KOPT-K1 (cell line): Measurements from ENCODE around the gene ARL13A.
"Not testable (repeated sequence)": the region's sequence is repeated elsewhere in the genome, so short reads cannot be mapped to it uniquely, and the experiment has no call there.

Source experiments
- H3K27ac ChIP-seq: fragments of 200-600 bp; sonication (generic); 2 replicates; pipeline ENCODE4 v1.5.1; 2016; ENCODE audit warnings: antibody characterized with exemption, mild to moderate bottlenecking, low read depth, low read length; ENCODE audit not compliant: poor library complexity, severe bottlenecking
- H3K36me3 ChIP-seq: fragments of 200-600 bp; sonication (generic); 2 replicates; pipeline ENCODE4 v1.5.1; 2017; ENCODE audit warnings: antibody characterized with exemption, mild to moderate bottlenecking, low read length, moderate library complexity; ENCODE audit not compliant: insufficient read depth
- H3K9me3 ChIP-seq: fragments of 200-600 bp; sonication (generic); 2 replicates; pipeline ENCODE4 v1.5.1; 2017; ENCODE audit warnings: antibody characterized with exemption, low read length, mild to moderate bottlenecking; ENCODE audit not compliant: insufficient read depth, poor library complexity, severe bottlenecking

ARL13A gene

GRCh38 chrX:100975212-100975611 lies 5.7 kb downstream of the ARL13A start:
- no peaks in the 10 kb centered on the region for H3K36me3 ChIP-seq
- H3K9me3 ChIP-seq: no peaks in the 10 kb centered on the region
- no peak overlapping the region for H3K27ac ChIP-seq

GRCh38 chrX:100976211-100976610 lies 6.7 kb downstream of the ARL13A start:
- no peaks in the 10 kb centered on the region for H3K36me3 ChIP-seq
- no peaks in the 10 kb centered on the region for H3K9me3 ChIP-seq
- H3K27ac ChIP-seq: no peak overlapping the region

- Histone ChIP-seq H3K36me3 (no peaks in the 10 kb centered on the region), H3K9me3 (no peaks in the 10 kb centered on the region), H3K27ac (no peak overlapping the region)
These were observed 10.5 kb downstream of the ARL13A start for GRCh38 chrX:100979881-100980607.

GRCh38 chrX:100980608-100981497 lies 11.3 kb downstream of the ARL13A start:
- H3K9me3 ChIP-seq: no peaks in the 10 kb centered on the region
- H3K36me3 ChIP-seq: no peaks in the 10 kb centered on the region
- no peak overlapping the region for H3K27ac ChIP-seq

- not testable (repeated sequence) for H3K9me3 ChIP-seq, H3K27ac ChIP-seq, H3K36me3 ChIP-seq
These were observed 12.0 kb downstream of the ARL13A start for GRCh38 chrX:100981498-100981845.

GRCh38 chrX:100984818-100985217 lies 15.3 kb downstream of the ARL13A start:
- no peak overlapping the region for H3K27ac ChIP-seq
- no peaks in the 10 kb centered on the region for H3K36me3 ChIP-seq
- H3K9me3 ChIP-seq: no peaks in the 10 kb centered on the region

- 0 out of 2 replicates have a peak, but pooled peaks cover under 1% of the 10 kb centered on the region for H3K36me3 ChIP-seq
- H3K9me3 ChIP-seq: no peaks in the 10 kb centered on the region
- H3K27ac ChIP-seq: no peak overlapping the region
These were observed 20.6 kb downstream of the ARL13A start for GRCh38 chrX:100990139-100990538.

GRCh38 chrX:100994352-100995281 lies 25.1 kb downstream of the ARL13A start:
- no peak overlapping the region for H3K27ac ChIP-seq
- H3K36me3 ChIP-seq: peaks cover 8% of the 10 kb centered on the region; the same call in 1 of the 2 replicates
- H3K9me3 ChIP-seq: no peaks in the 10 kb centered on the region

GRCh38 chrX:100995469-100995868 lies 26.0 kb downstream of the ARL13A start:
- no peak overlapping the region for H3K27ac ChIP-seq
- H3K36me3 ChIP-seq: peaks cover 8% of the 10 kb centered on the region; the same call in 1 of the 2 replicates
- H3K9me3 ChIP-seq: no peaks in the 10 kb centered on the region

GRCh38 chrX:100999451-100999850 lies 29.9 kb downstream of the ARL13A start:
- no peaks in the 10 kb centered on the region for H3K9me3 ChIP-seq
- peaks cover 15% of the 10 kb centered on the region for H3K36me3 ChIP-seq
- H3K27ac ChIP-seq: no peak overlapping the region

GRCh38 chrX:101009090-101009489 lies 39.6 kb downstream of the ARL13A start:
- no peaks in the 10 kb centered on the region for H3K9me3 ChIP-seq
- peaks cover 62% of the 10 kb centered on the region for H3K36me3 ChIP-seq
- H3K27ac ChIP-seq: no peak overlapping the region

GRCh38 chrX:101012031-101012430 lies 42.5 kb downstream of the ARL13A start:
- not testable (repeated sequence) for H3K9me3 ChIP-seq, H3K27ac ChIP-seq
- H3K36me3 ChIP-seq: peaks cover 81% of the 10 kb centered on the region

GRCh38 chrX:101022020-101022419 lies 52.5 kb downstream of the ARL13A start:
- H3K9me3 ChIP-seq: no peaks in the 10 kb centered on the region
- peaks cover 72% of the 10 kb centered on the region for H3K36me3 ChIP-seq
- no peak overlapping the region for H3K27ac ChIP-seq

- Histone ChIP-seq H3K27ac (no peak overlapping the region), H3K36me3 (peaks cover 63% of the 10 kb centered on the region), H3K9me3 (no peaks in the 10 kb centered on the region)
These were observed 55.6 kb downstream of the ARL13A start for GRCh38 chrX:101025126-101025525.

GRCh38 chrX:101028562-101028961 lies 59.1 kb downstream of the ARL13A start:
- no peaks in the 10 kb centered on the region for H3K9me3 ChIP-seq
- peaks cover 55% of the 10 kb centered on the region for H3K36me3 ChIP-seq
- no peak overlapping the region for H3K27ac ChIP-seq
